DOHH2 (cell line): ENCODE measurements around the gene MARVELD2.
"Not testable (repeated sequence)": the region's sequence is repeated elsewhere in the genome, so short reads cannot be mapped to it uniquely, and the experiment has no call there.

Experiments
- H3F3A ChIP-seq: fragments of 200-600 bp; sonication (generic), shearing (Covaris generic); 2 replicates; pipeline ENCODE4 v1.6.0; 2016; ENCODE audit warnings: antibody characterized with exemption, mild to moderate bottlenecking; ENCODE audit not compliant: control insufficient read depth, insufficient read depth
- H3K27ac ChIP-seq: fragments of 200-600 bp; sonication (generic); 2 replicates; pipeline ENCODE4 v1.5.1; 2014; ENCODE audit warnings: low read depth, mild to moderate bottlenecking, low read length, moderate library complexity
- H3K27me3 ChIP-seq: fragments of 200-600 bp; sonication (generic); 2 replicates; pipeline ENCODE4 v1.6.1; 2014; ENCODE audit warnings: mild to moderate bottlenecking, low read length, mixed read lengths; ENCODE audit not compliant: control insufficient read depth
- H3K36me3 ChIP-seq: fragments of 200-600 bp; sonication (generic); 2 replicates; pipeline ENCODE4 v1.6.1; 2014; ENCODE audit warnings: mild to moderate bottlenecking, low read length, moderate library complexity, mixed read lengths; ENCODE audit not compliant: control insufficient read depth
- H3K4me1 ChIP-seq: fragments of 200-600 bp; sonication (generic); 2 replicates; pipeline ENCODE4 v1.6.1; 2014; ENCODE audit warnings: mild to moderate bottlenecking, low read length, mixed read lengths; ENCODE audit not compliant: control insufficient read depth
- H3K4me2 ChIP-seq: fragments of 200-600 bp; sonication (generic); 2 replicates; pipeline ENCODE4 v1.6.0; 2014; ENCODE audit warnings: mild to moderate bottlenecking, low read length, moderate library complexity
- H3K4me3 ChIP-seq: fragments of 200-600 bp; sonication (generic); 2 replicates; pipeline ENCODE4 v1.5.1; 2014; ENCODE audit warnings: mild to moderate bottlenecking, low read length, mixed read lengths
- H3K79me2 ChIP-seq: fragments of 200-600 bp; sonication (generic); 2 replicates; pipeline ENCODE4 v1.6.1; 2014; ENCODE audit warnings: mild to moderate bottlenecking, low read length, mixed read lengths; ENCODE audit not compliant: control insufficient read depth
- H3K9me2 ChIP-seq: fragments of 200-600 bp; sonication (generic); replicated peaks from 2 replicates; pipeline ENCODE4 v1.6.1; 2014; ENCODE audit warnings: mild to moderate bottlenecking, low read length, mixed read lengths; ENCODE audit not compliant: control insufficient read depth
- H3K9me3 ChIP-seq: fragments of 200-600 bp; sonication (generic); 2 replicates; pipeline ENCODE4 v1.6.1; 2014; ENCODE audit warnings: antibody characterized with exemption, low read length, mixed read lengths; ENCODE audit not compliant: control insufficient read depth, insufficient read depth
- H4K20me1 ChIP-seq: fragments of 200-600 bp; sonication (generic); 2 replicates; pipeline ENCODE4 v1.6.0; 2014; ENCODE audit warnings: low read depth, mild to moderate bottlenecking, antibody characterized with exemption, low read length, moderate library complexity; ENCODE audit not compliant: control insufficient read depth, insufficient read depth
- EZH2phosphoT487 ChIP-seq: fragments of 200-600 bp; sonication (generic); IDR thresholded peaks from 2 replicates; pipeline ENCODE4 v1.6.1; 2017; ENCODE audit warnings: borderline replicate concordance, mild to moderate bottlenecking, antibody characterized with exemption, low read length, moderate library complexity, mixed read lengths
- TF ChIP-seq, protein P1 (sequence below): fragments of 200-600 bp; sonication (generic); IDR thresholded peaks from one replicate; pipeline ENCODE4 v1.5.1; 2014; ENCODE audit warnings: antibody characterized with exemption, mild to moderate bottlenecking, low read depth, low read length; ENCODE audit not compliant: poor library complexity, severe bottlenecking

The MARVELD2 gene

DNA sequence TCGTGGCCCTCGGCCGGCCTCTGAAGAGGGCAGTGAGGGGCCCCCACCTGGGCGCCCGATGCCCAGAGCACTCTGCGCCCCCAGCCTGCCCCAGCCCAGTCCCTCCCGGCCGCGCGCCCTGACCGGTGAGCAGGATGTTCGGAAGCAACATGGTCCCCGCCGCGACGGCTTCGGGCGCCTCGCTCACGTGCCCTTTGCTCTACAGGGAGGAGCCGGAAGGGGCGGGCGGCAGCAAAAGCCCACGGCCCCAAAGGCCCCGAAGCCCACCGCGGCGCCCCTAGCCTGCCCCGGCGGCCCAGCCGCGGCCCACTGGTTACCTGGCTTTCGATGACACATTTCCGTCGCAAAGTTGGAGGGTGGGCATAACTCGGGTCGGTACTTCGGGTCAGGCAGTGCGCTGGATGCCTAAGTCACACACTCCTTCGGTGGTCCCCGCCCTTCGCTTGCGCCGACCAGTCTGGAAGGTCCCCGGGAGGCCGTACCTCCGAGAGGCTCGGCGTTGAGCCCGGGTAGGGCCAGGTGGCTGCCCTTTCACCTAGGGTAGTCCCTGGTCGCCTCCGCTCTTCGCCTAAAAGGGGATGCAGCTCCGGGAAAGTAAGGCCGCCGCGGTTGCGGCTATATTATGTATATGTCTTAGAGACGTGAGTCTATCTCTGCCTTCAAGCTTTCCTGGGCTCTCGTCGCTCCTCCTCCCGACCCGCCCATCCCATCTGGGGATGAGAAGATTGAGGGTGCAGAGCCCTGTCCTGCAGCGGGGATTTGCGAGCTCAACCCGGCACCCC lies 45.4 kb upstream of the MARVELD2 start, which contains the start of the genes AK6, RAD17 and TAF9:
Gene AK6 (minus strand): TSS at position 181 of the 782 bp plus-strand sequence. CDS start 30 bp downstream, at position 151.
Gene RAD17 (plus strand): TSS at position 479 of the 782 bp plus-strand sequence. CDS start 2,391 bp downstream, outside the sequence.
Gene TAF9 (minus strand): TSS at position 181 of the 782 bp plus-strand sequence. CDS start 3,783 bp downstream, outside the sequence.
- peak within 1 kb of the TSS; percentile 85 for H3K4me3 ChIP-seq

DNA sequence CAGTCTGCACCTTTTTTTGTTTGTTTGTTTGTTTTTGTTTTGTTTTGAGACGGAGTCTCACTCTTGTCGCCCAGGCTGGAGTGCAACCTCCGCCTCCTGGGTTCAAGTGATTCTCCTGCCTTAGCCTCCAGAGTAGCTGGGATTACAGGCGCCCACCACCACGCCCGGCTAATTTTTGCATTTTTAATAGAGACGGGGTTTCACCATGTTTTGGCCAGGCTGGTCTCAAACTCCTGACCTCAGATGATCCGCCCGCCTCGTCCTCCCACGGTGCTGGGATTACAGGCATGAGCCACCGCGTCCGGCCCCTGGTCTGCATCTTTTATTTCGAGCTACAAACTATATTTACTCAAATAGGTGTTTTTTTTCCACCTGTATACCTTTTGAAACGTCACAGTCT lies 44.6 kb upstream of the MARVELD2 start:
- Histone ChIP-seq H3K4me3 (peak overlapping the region; percentile 85), H3K79me2 (peaks cover 96% of the 10 kb centered on the region), H4K20me1 (peaks cover 13% of the 10 kb centered on the region; the same call in 1 of the 2 replicates), H3K4me1 (peaks cover 51% of the 10 kb centered on the region), H3K36me3 (peaks cover 68% of the 10 kb centered on the region), H3K4me2 (peak overlapping the region; percentile 97), H3K27ac (peak overlapping the region; percentile 98), H3F3A (peaks cover 24% of the 10 kb centered on the region)
- not testable (repeated sequence) for H3K9me3 ChIP-seq, H3K27me3 ChIP-seq, H3K9me2 ChIP-seq

More for the DNA sequence above, 45.4 kb upstream of the MARVELD2 start, which contains the start of the genes AK6, RAD17 and TAF9:
- Histone ChIP-seq H3K4me1 (peaks cover 53% of the 10 kb centered on the region), H4K20me1 (peaks cover 19% of the 10 kb centered on the region; the same call in 1 of the 2 replicates), H3K4me2 (peak within 1 kb of the TSS; percentile 97), H3K9me3 (no peaks in the 10 kb centered on the region), H3K27me3 (no peaks in the 10 kb centered on the region), H3K9me2 (no peaks in the 10 kb centered on the region), H3K27ac (peak within 1 kb of the TSS; percentile 98), H3F3A (peaks cover 23% of the 10 kb centered on the region), H3K36me3 (peaks cover 73% of the 10 kb centered on the region), H3K79me2 (peaks cover 98% of the 10 kb centered on the region)
- TF ChIP-seq EZH2phosphoT487, result no peak
- TF ChIP-seq, protein P1, sequence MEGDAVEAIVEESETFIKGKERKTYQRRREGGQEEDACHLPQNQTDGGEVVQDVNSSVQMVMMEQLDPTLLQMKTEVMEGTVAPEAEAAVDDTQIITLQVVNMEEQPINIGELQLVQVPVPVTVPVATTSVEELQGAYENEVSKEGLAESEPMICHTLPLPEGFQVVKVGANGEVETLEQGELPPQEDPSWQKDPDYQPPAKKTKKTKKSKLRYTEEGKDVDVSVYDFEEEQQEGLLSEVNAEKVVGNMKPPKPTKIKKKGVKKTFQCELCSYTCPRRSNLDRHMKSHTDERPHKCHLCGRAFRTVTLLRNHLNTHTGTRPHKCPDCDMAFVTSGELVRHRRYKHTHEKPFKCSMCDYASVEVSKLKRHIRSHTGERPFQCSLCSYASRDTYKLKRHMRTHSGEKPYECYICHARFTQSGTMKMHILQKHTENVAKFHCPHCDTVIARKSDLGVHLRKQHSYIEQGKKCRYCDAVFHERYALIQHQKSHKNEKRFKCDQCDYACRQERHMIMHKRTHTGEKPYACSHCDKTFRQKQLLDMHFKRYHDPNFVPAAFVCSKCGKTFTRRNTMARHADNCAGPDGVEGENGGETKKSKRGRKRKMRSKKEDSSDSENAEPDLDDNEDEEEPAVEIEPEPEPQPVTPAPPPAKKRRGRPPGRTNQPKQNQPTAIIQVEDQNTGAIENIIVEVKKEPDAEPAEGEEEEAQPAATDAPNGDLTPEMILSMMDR, result no peak

DNA sequence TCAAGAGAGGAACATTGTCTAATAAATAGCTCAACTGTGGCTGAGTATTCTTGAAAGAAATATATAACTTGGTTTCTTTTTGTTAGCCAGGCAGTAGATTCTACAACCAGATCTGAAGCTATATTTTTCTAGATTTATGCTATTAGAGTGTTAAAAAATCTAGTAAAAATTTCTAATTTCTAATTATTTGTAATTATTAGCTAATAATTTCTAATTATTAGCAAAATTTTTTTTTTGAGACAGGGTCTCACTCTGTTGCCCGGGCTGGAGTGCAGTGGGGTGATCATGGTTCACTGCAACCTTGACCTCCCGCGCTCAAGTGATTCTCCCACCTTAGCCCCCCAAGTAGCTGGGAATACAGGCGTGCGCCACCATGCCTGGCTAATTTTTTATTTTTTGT lies 42.5 kb upstream of the MARVELD2 start:
- peaks cover 66% of the 10 kb centered on the region for H3K36me3 ChIP-seq
- no peaks in the 10 kb centered on the region for H3K9me3 ChIP-seq
- H3K9me2 ChIP-seq, result no peaks in the 10 kb centered on the region
- TF ChIP-seq, protein P1, result no peak
- peaks cover 20% of the 10 kb centered on the region for H3F3A ChIP-seq
- H3K4me3 ChIP-seq, result peak overlapping the region; percentile 85
- H3K4me2 ChIP-seq, result peak overlapping the region; percentile 97
- peaks cover 5% of the 10 kb centered on the region; the same call in 1 of the 2 replicates for H4K20me1 ChIP-seq
- peaks cover 52% of the 10 kb centered on the region for H3K4me1 ChIP-seq
- H3K79me2 ChIP-seq, result peaks cover 94% of the 10 kb centered on the region
- H3K27me3 ChIP-seq, result no peaks in the 10 kb centered on the region
- H3K27ac ChIP-seq, result peak overlapping the region; percentile 98

DNA sequence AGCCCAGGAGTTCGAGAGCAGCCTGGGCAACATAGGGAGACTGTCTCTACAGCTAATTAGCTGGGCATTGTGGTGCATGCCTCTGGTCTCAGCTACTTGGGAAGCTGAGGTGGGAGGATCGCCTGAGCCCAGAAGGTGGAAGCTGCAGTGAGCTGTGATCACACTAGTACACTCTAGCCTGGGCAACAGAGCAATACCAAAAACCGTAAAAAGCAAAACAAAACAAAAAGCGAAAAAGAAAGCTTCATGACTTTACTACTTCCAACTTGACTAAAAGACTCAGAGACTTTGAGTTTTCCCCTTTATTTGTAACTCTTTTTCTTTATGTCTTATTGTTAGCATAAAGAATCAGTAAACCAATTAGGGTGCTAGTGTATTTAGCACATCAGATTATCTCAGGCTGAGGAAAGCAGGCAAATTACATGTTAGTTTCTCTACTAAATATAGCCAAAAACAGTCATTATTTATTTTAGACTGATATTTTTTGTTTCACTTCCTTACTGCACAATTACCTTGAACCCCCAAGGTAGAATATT lies 39.9 kb upstream of the MARVELD2 start:
- Histone ChIP-seq H3K9me3 (no peaks in the 10 kb centered on the region), H3K79me2 (peaks cover 88% of the 10 kb centered on the region), H3F3A (peaks cover 20% of the 10 kb centered on the region), H3K27ac (peak overlapping the region; percentile 98), H3K4me2 (peak overlapping the region; percentile 97), H3K9me2 (no peaks in the 10 kb centered on the region), H3K36me3 (peaks cover 70% of the 10 kb centered on the region), H3K4me3 (peak overlapping the region; percentile 73), H3K4me1 (peaks cover 44% of the 10 kb centered on the region), H4K20me1 (no peaks in the 10 kb centered on the region), H3K27me3 (no peaks in the 10 kb centered on the region)
- TF ChIP-seq, protein P1, result no peak
- no peak for TF ChIP-seq EZH2phosphoT487
